HepG2 (cell line): ENCODE measurements around the gene DEFB123. TPM values are rescaled to one million over a fixed set of nuclear protein-coding genes. Genes with fewer than 3 reads are reported as not detected.

Experiments used
- ASH2L ChIP-seq: fragments of 300-600, 200-600 bp; sonication (generic); IDR thresholded peaks from 2 replicates; pipeline ENCODE4 v1.7.0; 2017; ENCODE audit warnings: low read depth, mild to moderate bottlenecking, moderate library complexity, mixed read lengths, low read length; ENCODE audit not compliant: insufficient read length
- ATF4 ChIP-seq, 2 experiments: fragments of 450-650 bp in 1 of 2; sonication (generic) in 1 of 2; formaldehyde crosslinking; IDR thresholded peaks; 2 replicates each; pipeline versions ENCODE4 v1.5.0 to v1.8.0; 2020 to 2022; ENCODE audit warnings: mild to moderate bottlenecking in 1 of 2, missing genetic modification reagents in 1 of 2
- CBX5 ChIP-seq: sonication (generic); formaldehyde crosslinking; IDR thresholded peaks from 2 replicates; pipeline ENCODE4 v1.4.0; 2020; ENCODE audit warnings: missing genetic modification reagents, borderline replicate concordance
- CREB3 ChIP-seq: sonication (generic); formaldehyde crosslinking; IDR thresholded peaks from 2 replicates; pipeline ENCODE4 v1.5.0; 2020; ENCODE audit warnings: missing genetic modification reagents
- FUBP1 ChIP-seq: sonication (generic); formaldehyde crosslinking; IDR thresholded peaks from 2 replicates; pipeline ENCODE4 v1.5.1; 2020; ENCODE audit warnings: missing genetic modification reagents, mild to moderate bottlenecking, borderline replicate concordance
- HNRNPH1 ChIP-seq: fragments of 200-400 bp; formaldehyde crosslinking; optimal IDR thresholded peaks from 2 replicates; pipeline ENCODE3; 2017; ENCODE audit warnings: mild to moderate bottlenecking, low read depth, low read length
- JARID2 ChIP-seq: sonication (generic); formaldehyde crosslinking; IDR thresholded peaks from 2 replicates; pipeline ENCODE4 v1.8.1; 2023; ENCODE audit warnings: missing genetic modification reagents, inconsistent platforms; ENCODE audit not compliant: insufficient replicate concordance
- MAFG ChIP-seq: sonication (generic); formaldehyde crosslinking; IDR thresholded peaks from 2 replicates; pipeline ENCODE4 v1.5.1; 2020; ENCODE audit warnings: mild to moderate bottlenecking, missing genetic modification reagents
- MED13 ChIP-seq: sonication (generic); formaldehyde crosslinking; IDR thresholded peaks from 2 replicates; pipeline ENCODE4 v1.5.0; 2020; ENCODE audit warnings: missing genetic modification reagents
- MTF1 ChIP-seq: sonication (generic); formaldehyde crosslinking; IDR thresholded peaks from 2 replicates; pipeline ENCODE4 v1.5.0; 2020; ENCODE audit warnings: missing genetic modification reagents
- NCOA1 ChIP-seq: sonication (generic); formaldehyde crosslinking; IDR thresholded peaks from 2 replicates; pipeline ENCODE4 v1.9.0; 2021; ENCODE audit warnings: missing genetic modification reagents
- PATZ1 ChIP-seq: sonication (generic); formaldehyde crosslinking; IDR thresholded peaks from 2 replicates; pipeline ENCODE4 v1.4.0; 2020; ENCODE audit warnings: missing genetic modification reagents
- SALL2 ChIP-seq: sonication (generic); formaldehyde crosslinking; IDR thresholded peaks from 2 replicates; pipeline ENCODE4 v1.8.1; 2023; ENCODE audit warnings: mild to moderate bottlenecking, missing genetic modification reagents, inconsistent platforms
- TBX3 ChIP-seq: fragments of 450-650 bp; IDR thresholded peaks from 2 replicates; pipeline ENCODE4 v1.6.1; 2017; ENCODE audit warnings: antibody characterized with exemption, mild to moderate bottlenecking, inconsistent platforms, borderline replicate concordance
- TEAD3 ChIP-seq: optimal IDR thresholded peaks from 2 replicates; pipeline ENCODE3; 2016; ENCODE audit warnings: borderline replicate concordance
- ZBTB2 ChIP-seq: sonication (generic); formaldehyde crosslinking; IDR thresholded peaks from 2 replicates; pipeline ENCODE4 v1.8.0; 2022; ENCODE audit warnings: low read depth, missing genetic modification reagents
- ZNF251 ChIP-seq: sonication (generic); formaldehyde crosslinking; IDR thresholded peaks from 2 replicates; pipeline ENCODE4 v1.9.0; 2021; ENCODE audit warnings: mild to moderate bottlenecking, missing genetic modification reagents
- ZNF331 ChIP-seq: sonication (generic); formaldehyde crosslinking; IDR thresholded peaks from 2 replicates; pipeline ENCODE4 v1.4.0; 2020; ENCODE audit warnings: missing genetic modification reagents
- ZNF552 ChIP-seq: sonication (generic); formaldehyde crosslinking; IDR thresholded peaks from 2 replicates; pipeline ENCODE4 v1.9.0; 2022; ENCODE audit warnings: missing genetic modification reagents, mild to moderate bottlenecking, borderline replicate concordance
- ZNF737 ChIP-seq: sonication (generic); formaldehyde crosslinking; IDR thresholded peaks from 2 replicates; pipeline ENCODE4 v1.5.0; 2020; ENCODE audit warnings: missing genetic modification reagents, mild to moderate bottlenecking, borderline replicate concordance
- polyA plus RNA-seq, 8 experiments: library from polyadenylated mRNA; depleted of rRNA in 3 of 8; stranded (reverse) in 7 of 8; unstranded in 1 of 8; fragments of >200 nt; fragmentation: Illumina TruSeq in 4 of 8; extraction: Trizol in 4 of 8; gene quantifications; 2 replicates each; pipeline versions ENCODE4 v1.2.1 to v1.2.3, GENCODE V29; 2011 to 2016; ENCODE audit warnings: low read depth in 4 of 8, missing spikeins in 1 of 8, mixed read lengths in 1 of 8; ENCODE audit not compliant: insufficient read depth in 1 of 8
- total RNA-seq, 5 experiments: library from RNA; depleted of rRNA; stranded (reverse); fragments of >200 nt; fragmentation: Illumina TruSeq; extraction: Trizol; gene quantifications; 2 replicates each; pipeline ENCODE4 v1.2.3, GENCODE V29; 2016; ENCODE audit warnings: low read depth in 1 of 5

DEFB123 gene
- total and polyA plus RNA-seq, 2 of the 13 experiments (the other 11 are each of a cell fraction or from before 2014, with no cell fraction given) = not detected

GRCh38 chr20:31494131-31494530 lies 53.7 kb downstream of the DEFB123 start (continued):
- TF ChIP-seq FUBP1 (no peak), PATZ1 (CRISPR knock-in tag) (no peak), MAFG (no peak), ZNF251 (no peak), JARID2 (CRISPR knock-in tag) (no peak), ZBTB2 (CRISPR knock-in tag) (no peak), ZNF552 (CRISPR knock-in tag) (no peak), MED13 (CRISPR knock-in tag) (no peak), ASH2L (no peak), TEAD3 (CRISPR knock-in tag) (peak; percentile 100), MTF1 (CRISPR knock-in tag) (no peak), SALL2 (CRISPR knock-in tag) (no peak), HNRNPH1 (no peak), NCOA1 (CRISPR knock-in tag) (no peak), ZNF331 (CRISPR knock-in tag) (no peak), ZNF737 (CRISPR knock-in tag) (no peak), ATF4 (CRISPR knock-in tag; IDR thresholded peaks at IDR 0.05) (peak in 1 of 2 experiments; percentile 67; a peak in 2 of 4 replicates), CBX5 (CRISPR knock-in tag) (no peak; the same call in 1 of the 2 replicates), CREB3 (CRISPR knock-in tag) (no peak), TBX3 (no peak)
